HepG2 (cell line): Measurements from ENCODE around the gene CAMTA2. TPM values are rescaled to one million over a fixed set of nuclear protein-coding genes. Genes with fewer than 3 reads are reported as not detected.

Source experiments
- BORCS8-MEF2B ChIP-seq: sonication (generic); formaldehyde crosslinking; IDR thresholded peaks from 2 replicates; pipeline ENCODE4 v1.8.0; 2022; ENCODE audit warnings: mild to moderate bottlenecking, missing genetic modification reagents
- CREM ChIP-seq, 2 experiments: sonication (generic) in 1 of 2; formaldehyde crosslinking in 1 of 2; IDR thresholded peaks; 2 replicates each; pipeline versions ENCODE4 v1.4.0 to v1.6.1; 2016 to 2020; ENCODE audit warnings: antibody characterized with exemption in 1 of 2, mild to moderate bottlenecking in 1 of 2, missing genetic modification reagents in 1 of 2
- FOXA3 ChIP-seq: IDR thresholded peaks from 2 replicates; pipeline ENCODE4 v1.6.1; 2016; ENCODE audit warnings: missing genetic modification reagents, missing compliant biosample characterization
- GFI1 ChIP-seq: sonication (generic); formaldehyde crosslinking; IDR thresholded peaks from 2 replicates; pipeline ENCODE4 v1.5.0; 2020; ENCODE audit warnings: missing genetic modification reagents, mild to moderate bottlenecking, borderline replicate concordance
- GMEB1 ChIP-seq: sonication (generic); formaldehyde crosslinking; IDR thresholded peaks from 2 replicates; pipeline ENCODE4 v1.5.1; 2020; ENCODE audit warnings: missing genetic modification reagents, mild to moderate bottlenecking, borderline replicate concordance
- HDAC1 ChIP-seq: sonication (generic); formaldehyde crosslinking; IDR thresholded peaks from 2 replicates; pipeline ENCODE4 v1.5.1; 2020; ENCODE audit warnings: mild to moderate bottlenecking, missing genetic modification reagents
- ISL2 ChIP-seq: sonication (generic); formaldehyde crosslinking; IDR thresholded peaks from 2 replicates; pipeline ENCODE4 v1.5.0; 2020; ENCODE audit warnings: missing genetic modification reagents
- ISX ChIP-seq: sonication (generic); formaldehyde crosslinking; conservative IDR thresholded peaks from 2 replicates; pipeline ENCODE4 v1.5.0; 2020; ENCODE audit warnings: missing genetic modification reagents
- KLF11 ChIP-seq: IDR thresholded peaks from 2 replicates; pipeline ENCODE4 v1.6.1; 2016; ENCODE audit warnings: missing compliant biosample characterization
- MAZ ChIP-seq, 2 experiments: sonication (generic) in 1 of 2; formaldehyde crosslinking in 1 of 2; IDR thresholded peaks; 2 replicates each; pipeline versions ENCODE4 v1.5.0 to v1.6.1; 2012 to 2020; ENCODE audit warnings: low read depth in 2 of 2, mild to moderate bottlenecking in 2 of 2, borderline replicate concordance in 1 of 2, improper control_type of control experiment in 1 of 2, low read length in 1 of 2, missing genetic modification reagents in 1 of 2, moderate library complexity in 1 of 2
- MBD4 ChIP-seq: IDR thresholded peaks from 2 replicates; pipeline ENCODE4 v1.6.1; 2012; ENCODE audit warnings: low read length, inconsistent platforms, borderline replicate concordance
- MXD4 ChIP-seq: IDR thresholded peaks from 2 replicates; pipeline ENCODE4 v1.6.1; 2016; ENCODE audit warnings: mild to moderate bottlenecking, missing biosample characterization, missing genetic modification reagents
- PREB ChIP-seq: sonication (generic); formaldehyde crosslinking; IDR thresholded peaks from 2 replicates; pipeline ENCODE4 v1.4.0; 2020; ENCODE audit warnings: missing genetic modification reagents
- TBX3 ChIP-seq: fragments of 450-650 bp; IDR thresholded peaks from 2 replicates; pipeline ENCODE4 v1.6.1; 2017; ENCODE audit warnings: antibody characterized with exemption, mild to moderate bottlenecking, inconsistent platforms, borderline replicate concordance
- TFDP2 ChIP-seq: sonication (generic); formaldehyde crosslinking; IDR thresholded peaks from 2 replicates; pipeline ENCODE4 v1.4.0; 2020; ENCODE audit warnings: missing genetic modification reagents
- ZBTB39 ChIP-seq: sonication (generic); formaldehyde crosslinking; IDR thresholded peaks from 2 replicates; pipeline ENCODE4 v1.5.0; 2020; ENCODE audit warnings: missing genetic modification reagents
- ZFY ChIP-seq: sonication (generic); formaldehyde crosslinking; IDR thresholded peaks from 2 replicates; pipeline ENCODE4 v1.4.0; 2020; ENCODE audit warnings: missing genetic modification reagents
- ZNF24 ChIP-seq: fragments of 450-650 bp; IDR thresholded peaks from 2 replicates; pipeline ENCODE4 v1.6.1; 2017; ENCODE audit warnings: antibody characterized with exemption, mild to moderate bottlenecking
- ZNF326 ChIP-seq: sonication (generic); formaldehyde crosslinking; IDR thresholded peaks from 2 replicates; pipeline ENCODE4 v1.4.0; 2020; ENCODE audit warnings: missing genetic modification reagents, borderline replicate concordance
- ZNF550 ChIP-seq: sonication (generic); formaldehyde crosslinking; IDR thresholded peaks from 2 replicates; pipeline ENCODE4 v1.4.0; 2020; ENCODE audit warnings: mild to moderate bottlenecking, missing genetic modification reagents, borderline replicate concordance
- ZNF597 ChIP-seq: sonication (generic); formaldehyde crosslinking; IDR thresholded peaks from 2 replicates; pipeline ENCODE4 v1.5.0; 2020; ENCODE audit warnings: missing genetic modification reagents
- ZNF878 ChIP-seq: sonication (generic); formaldehyde crosslinking; IDR thresholded peaks from 2 replicates; pipeline ENCODE4 v1.8.1; 2023; ENCODE audit warnings: mild to moderate bottlenecking, missing genetic modification reagents, moderate library complexity
- polyA plus RNA-seq, 8 experiments: library from polyadenylated mRNA; depleted of rRNA in 3 of 8; stranded (reverse) in 7 of 8; unstranded in 1 of 8; fragments of >200 nt; fragmentation: Illumina TruSeq in 4 of 8; extraction: Trizol in 4 of 8; gene quantifications; 2 replicates each; pipeline versions ENCODE4 v1.2.1 to v1.2.3, GENCODE V29; 2011 to 2016; ENCODE audit warnings: low read depth in 4 of 8, missing spikeins in 1 of 8, mixed read lengths in 1 of 8; ENCODE audit not compliant: insufficient read depth in 1 of 8
- total RNA-seq, 5 experiments: library from RNA; depleted of rRNA; stranded (reverse); fragments of >200 nt; fragmentation: Illumina TruSeq; extraction: Trizol; gene quantifications; 2 replicates each; pipeline ENCODE4 v1.2.3, GENCODE V29; 2016; ENCODE audit warnings: low read depth in 1 of 5

Gene CAMTA2
- total and polyA plus RNA-seq, 2 of the 13 experiments (the other 11 are each of a cell fraction or from before 2014, with no cell fraction given), result 4.1 to 7.1 TPM

- no peak for TF ChIP-seq KLF11
- no peak for TF ChIP-seq ZNF597 (CRISPR knock-in tag)
- TF ChIP-seq MAZ (IDR thresholded peaks at IDR 0.05; ENCODE audit: borderline replicate concordance, low read depth, low read length), result peak; percentile 67
- TF ChIP-seq MAZ (CRISPR knock-in tag; IDR thresholded peaks at IDR 0.05; ENCODE audit: low read depth), result peak; percentile 66
- peak; percentile 37; the same call in 1 of the 2 replicates for TF ChIP-seq HDAC1 (CRISPR knock-in tag)
- TF ChIP-seq CREM (IDR thresholded peaks at IDR 0.05), result no peak
- TF ChIP-seq CREM (CRISPR knock-in tag; IDR thresholded peaks at IDR 0.05), result no peak
- TF ChIP-seq ZNF326 (CRISPR knock-in tag), result no peak
- peak; percentile 43; the same call in 1 of the 2 replicates for TF ChIP-seq TFDP2 (CRISPR knock-in tag)
- no peak for TF ChIP-seq MXD4 (CRISPR knock-in tag)
- no peak for TF ChIP-seq FOXA3 (CRISPR knock-in tag)
- TF ChIP-seq ZNF550 (CRISPR knock-in tag), result no peak
- no peak for TF ChIP-seq MBD4
- no peak for TF ChIP-seq ZNF878 (CRISPR knock-in tag)
- no peak; the same call in 1 of the 2 replicates for TF ChIP-seq ISX (CRISPR knock-in tag)
- peak; percentile 88 for TF ChIP-seq ZFY (CRISPR knock-in tag)
- 0 out of 2 replicates have a peak, but pooled peaks have one; percentile 63 for TF ChIP-seq GFI1 (CRISPR knock-in tag)
- peak; percentile 63; the same call in 1 of the 2 replicates for TF ChIP-seq GMEB1 (CRISPR knock-in tag)
- no peak for TF ChIP-seq ZNF24
- TF ChIP-seq PREB (CRISPR knock-in tag), result no peak
- TF ChIP-seq ISL2 (CRISPR knock-in tag), result peak; percentile 60; the same call in 1 of the 2 replicates
- TF ChIP-seq TBX3, result no peak
- TF ChIP-seq BORCS8-MEF2B (CRISPR knock-in tag), result no peak; the same call in none of the 2 replicates
- no peak for TF ChIP-seq ZBTB39 (CRISPR knock-in tag)
Observed at GRCh38 chr17:4997302-4998026, 10.0 kb upstream of the CAMTA2 start, which contains the start of the genes INCA1 and KIF1C (continued).
